Neural crest cell (in vitro differentiated cells): Measurements from ENCODE around the gene ERBB2. TPM values are rescaled to one million over a fixed set of nuclear protein-coding genes. Genes with fewer than 3 reads are reported as not detected.
A peak's percentile ranks its signal among the peaks of the same experiment; 100 is the strongest.
"Not testable (repeated sequence)": the region's sequence is repeated elsewhere in the genome, so short reads cannot be mapped to it uniquely, and the experiment has no call there.

Experiments
- DNase-seq: peaks from one replicate; pipeline ENCODE4 v3.0.0; 2021; ENCODE audit warnings: low read depth, mixed read lengths, low spot score
- H3K27ac Mint-ChIP-seq: one replicate; pipeline ENCODE4 v1.8.0; 2021; ENCODE audit warnings: mild to moderate bottlenecking, mixed read lengths; ENCODE audit not compliant: unreplicated experiment
- H3K27me3 Mint-ChIP-seq: 2 replicates; pipeline ENCODE4 v1.8.0; 2021; ENCODE audit warnings: low read depth, mild to moderate bottlenecking, mixed read lengths
- H3K36me3 Mint-ChIP-seq: 2 replicates; pipeline ENCODE4 v1.8.0; 2021; ENCODE audit warnings: low read depth, mild to moderate bottlenecking, mixed read lengths
- H3K4me1 Mint-ChIP-seq: 2 replicates; pipeline ENCODE4 v1.8.0; 2021; ENCODE audit warnings: mixed read lengths
- H3K4me3 Mint-ChIP-seq: one replicate; pipeline ENCODE4 v1.8.0; 2021; ENCODE audit warnings: mild to moderate bottlenecking, mixed read lengths
- H3K9me3 Mint-ChIP-seq: 2 replicates; pipeline ENCODE4 v1.8.0; 2021; ENCODE audit warnings: mixed read lengths
- total RNA-seq: library from RNA; stranded (reverse); gene quantifications from 2 replicates; pipeline ENCODE4 v1.2.1, GENCODE V29; 2021
- TF ChIP-seq, protein P1 (sequence below): fragments of 200-600 bp; sonication (generic); conservative IDR thresholded peaks from 2 replicates; pipeline ENCODE4 v1.5.0; 2021; ENCODE audit warnings: antibody characterized with exemption, mild to moderate bottlenecking

Gene ERBB2
- total RNA-seq, 1 donor from 2014 or later = 78.4 TPM

DNA sequence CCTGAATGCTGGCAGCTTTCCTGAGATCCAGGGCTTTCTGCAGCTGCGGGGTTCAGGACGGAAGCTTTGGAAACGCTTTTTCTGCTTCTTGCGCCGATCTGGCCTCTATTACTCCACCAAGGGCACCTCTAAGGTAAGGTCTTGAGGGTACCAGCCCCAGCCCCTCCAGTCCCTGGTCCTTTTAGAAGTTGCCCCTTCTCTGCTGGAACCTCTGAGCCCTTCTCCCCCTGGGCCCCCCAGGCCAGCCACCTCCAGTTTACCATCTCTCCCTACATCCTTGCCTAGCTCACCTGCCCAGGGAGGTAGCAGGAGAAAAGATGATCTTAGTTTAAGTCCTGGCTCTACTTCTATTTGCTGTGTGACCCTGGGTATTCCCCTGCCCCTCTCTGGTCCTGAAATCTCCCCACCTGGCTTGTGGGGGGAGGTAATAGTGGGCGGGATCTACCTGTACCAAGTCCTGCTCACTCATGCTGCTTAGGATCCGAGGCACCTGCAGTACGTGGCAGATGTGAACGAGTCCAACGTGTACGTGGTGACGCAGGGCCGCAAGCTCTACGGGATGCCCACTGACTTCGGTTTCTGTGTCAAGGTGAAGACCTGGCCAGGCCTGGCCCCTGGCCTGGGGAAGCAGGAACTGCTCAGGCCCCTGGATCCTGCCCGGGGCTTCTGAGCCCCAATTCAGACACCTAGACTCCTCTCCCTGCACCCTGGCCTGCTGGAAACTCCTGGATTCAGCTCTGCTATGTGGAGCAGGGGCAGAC is 44.4 kb downstream of the ERBB2 start:
- Mint-ChIP-seq H3K27ac (no peak overlapping the region), H3K9me3 (no peaks in the 10 kb centered on the region), H3K27me3 (peaks cover 67% of the 10 kb centered on the region), H3K4me1 (no peaks in the 10 kb centered on the region), H3K36me3 (no peaks in the 10 kb centered on the region), H3K4me3 (no peak overlapping the region)
- DNase-seq = no peak
- TF ChIP-seq, protein P1, sequence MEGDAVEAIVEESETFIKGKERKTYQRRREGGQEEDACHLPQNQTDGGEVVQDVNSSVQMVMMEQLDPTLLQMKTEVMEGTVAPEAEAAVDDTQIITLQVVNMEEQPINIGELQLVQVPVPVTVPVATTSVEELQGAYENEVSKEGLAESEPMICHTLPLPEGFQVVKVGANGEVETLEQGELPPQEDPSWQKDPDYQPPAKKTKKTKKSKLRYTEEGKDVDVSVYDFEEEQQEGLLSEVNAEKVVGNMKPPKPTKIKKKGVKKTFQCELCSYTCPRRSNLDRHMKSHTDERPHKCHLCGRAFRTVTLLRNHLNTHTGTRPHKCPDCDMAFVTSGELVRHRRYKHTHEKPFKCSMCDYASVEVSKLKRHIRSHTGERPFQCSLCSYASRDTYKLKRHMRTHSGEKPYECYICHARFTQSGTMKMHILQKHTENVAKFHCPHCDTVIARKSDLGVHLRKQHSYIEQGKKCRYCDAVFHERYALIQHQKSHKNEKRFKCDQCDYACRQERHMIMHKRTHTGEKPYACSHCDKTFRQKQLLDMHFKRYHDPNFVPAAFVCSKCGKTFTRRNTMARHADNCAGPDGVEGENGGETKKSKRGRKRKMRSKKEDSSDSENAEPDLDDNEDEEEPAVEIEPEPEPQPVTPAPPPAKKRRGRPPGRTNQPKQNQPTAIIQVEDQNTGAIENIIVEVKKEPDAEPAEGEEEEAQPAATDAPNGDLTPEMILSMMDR = no peak

DNA sequence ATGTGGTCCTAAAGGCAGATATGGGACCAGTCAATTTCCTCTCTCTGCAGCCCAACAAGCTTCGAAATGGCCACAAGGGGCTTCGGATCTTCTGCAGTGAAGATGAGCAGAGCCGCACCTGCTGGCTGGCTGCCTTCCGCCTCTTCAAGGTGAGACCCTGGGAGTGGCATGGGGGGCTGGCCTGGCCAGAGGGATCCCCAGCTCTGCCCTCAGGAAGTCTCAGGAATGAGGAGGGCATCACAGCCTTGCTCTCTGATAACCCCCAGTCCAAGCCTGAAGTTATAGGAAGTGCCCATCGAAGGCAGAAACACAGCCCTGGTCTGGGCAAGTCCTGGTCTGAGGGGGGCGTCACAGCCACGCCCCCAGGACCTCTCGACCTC is 45.0 kb downstream of the ERBB2 start:
- H3K27me3 Mint-ChIP-seq = peaks cover 64% of the 10 kb centered on the region
- H3K27ac Mint-ChIP-seq = no peak overlapping the region
- no peaks in the 10 kb centered on the region for H3K4me1 Mint-ChIP-seq
- no peak overlapping the region for H3K4me3 Mint-ChIP-seq
- DNase-seq = no peak
- H3K36me3 Mint-ChIP-seq = no peaks in the 10 kb centered on the region
- TF ChIP-seq, protein P1 = no peak
- no peaks in the 10 kb centered on the region for H3K9me3 Mint-ChIP-seq

DNA sequence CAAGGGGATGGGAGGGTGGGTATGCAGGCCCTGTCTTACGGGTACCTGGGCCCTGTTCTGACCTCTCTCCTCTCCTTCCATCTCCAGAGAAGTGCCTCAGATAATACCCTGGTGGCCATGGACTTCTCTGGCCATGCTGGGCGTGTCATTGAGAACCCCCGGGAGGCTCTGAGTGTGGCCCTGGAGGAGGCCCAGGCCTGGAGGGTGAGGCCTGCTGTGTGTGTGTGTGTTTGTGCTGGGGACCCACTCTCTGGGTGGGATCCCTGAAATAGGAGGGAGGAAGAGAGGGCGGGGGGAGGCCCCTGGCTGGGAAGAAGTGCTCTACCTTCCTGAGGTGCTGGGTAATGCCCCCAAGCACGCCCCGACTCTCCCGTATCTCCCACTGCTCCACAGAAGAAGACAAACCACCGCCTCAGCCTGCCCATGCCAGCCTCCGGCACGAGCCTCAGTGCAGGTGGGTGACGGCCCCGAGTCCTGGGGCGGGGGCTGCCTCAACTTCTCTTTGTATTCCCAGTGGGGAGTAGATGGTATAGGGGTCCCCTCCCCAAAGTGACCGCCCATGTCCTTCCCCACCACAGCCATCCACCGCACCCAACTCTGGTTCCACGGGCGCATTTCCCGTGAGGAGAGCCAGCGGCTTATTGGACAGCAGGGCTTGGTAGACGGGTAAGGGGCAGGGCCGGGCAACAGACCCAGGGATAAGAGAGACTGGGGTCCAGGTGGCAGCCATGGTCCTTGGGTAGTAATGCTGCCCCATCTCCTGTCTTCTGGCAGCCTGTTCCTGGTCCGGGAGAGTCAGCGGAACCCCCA is 45.7 kb downstream of the ERBB2 start:
- H3K4me1 Mint-ChIP-seq = no peaks in the 10 kb centered on the region
- no peak overlapping the region for H3K27ac Mint-ChIP-seq
- DNase-seq = no peak
- no peaks in the 10 kb centered on the region for H3K9me3 Mint-ChIP-seq
- H3K4me3 Mint-ChIP-seq = no peak overlapping the region
- TF ChIP-seq, protein P1 = no peak
- H3K36me3 Mint-ChIP-seq = no peaks in the 10 kb centered on the region
- peaks cover 57% of the 10 kb centered on the region for H3K27me3 Mint-ChIP-seq

DNA sequence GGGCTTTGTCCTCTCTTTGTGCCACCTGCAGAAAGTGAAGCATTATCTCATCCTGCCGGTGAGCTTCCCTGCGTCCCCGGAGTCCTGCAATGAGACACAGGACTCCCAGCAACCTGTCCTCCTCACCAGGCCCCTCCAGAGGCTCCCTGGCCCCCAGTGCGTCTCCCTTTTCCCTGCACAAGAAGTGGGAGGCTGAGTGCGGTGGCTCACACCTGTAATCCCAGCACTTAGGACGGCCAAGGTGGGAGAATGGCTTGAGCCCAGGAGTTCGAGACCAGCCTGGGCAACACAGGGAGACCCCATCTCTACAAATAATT is 46.2 kb downstream of the ERBB2 start:
- H3K4me3 Mint-ChIP-seq = no peak overlapping the region
- no peaks in the 10 kb centered on the region for H3K9me3 Mint-ChIP-seq
- H3K36me3 Mint-ChIP-seq = no peaks in the 10 kb centered on the region
- DNase-seq = no peak
- no peaks in the 10 kb centered on the region for H3K4me1 Mint-ChIP-seq
- H3K27ac Mint-ChIP-seq = no peak overlapping the region
- H3K27me3 Mint-ChIP-seq = peaks cover 51% of the 10 kb centered on the region
- TF ChIP-seq, protein P1 = no peak

DNA sequence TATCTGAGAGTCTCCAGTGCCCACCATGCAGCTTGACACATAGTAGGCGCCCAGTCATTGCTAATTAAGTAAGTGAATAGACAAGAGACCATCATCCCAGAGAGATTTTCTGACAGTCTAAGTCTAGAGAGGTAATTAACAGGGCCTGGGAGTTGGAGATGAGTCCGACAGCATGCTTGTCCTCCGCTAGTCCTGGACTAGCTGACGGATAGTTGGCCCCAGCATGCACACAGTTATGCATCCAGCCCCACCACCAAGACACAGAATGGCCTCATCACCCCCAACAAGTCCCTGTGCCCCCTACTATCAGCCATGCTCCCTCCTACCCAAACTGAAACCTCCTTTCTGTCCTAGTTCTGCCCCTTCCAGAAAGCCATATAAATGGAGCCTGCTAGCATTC is 47.9 kb downstream of the ERBB2 start:
- Mint-ChIP-seq H3K4me1 (no peaks in the 10 kb centered on the region), H3K36me3 (no peaks in the 10 kb centered on the region), H3K4me3 (no peak overlapping the region), H3K27ac (peak overlapping the region; percentile 39), H3K27me3 (peaks cover 44% of the 10 kb centered on the region), H3K9me3 (no peaks in the 10 kb centered on the region)
- DNase-seq = no peak
- TF ChIP-seq, protein P1 = no peak

DNA sequence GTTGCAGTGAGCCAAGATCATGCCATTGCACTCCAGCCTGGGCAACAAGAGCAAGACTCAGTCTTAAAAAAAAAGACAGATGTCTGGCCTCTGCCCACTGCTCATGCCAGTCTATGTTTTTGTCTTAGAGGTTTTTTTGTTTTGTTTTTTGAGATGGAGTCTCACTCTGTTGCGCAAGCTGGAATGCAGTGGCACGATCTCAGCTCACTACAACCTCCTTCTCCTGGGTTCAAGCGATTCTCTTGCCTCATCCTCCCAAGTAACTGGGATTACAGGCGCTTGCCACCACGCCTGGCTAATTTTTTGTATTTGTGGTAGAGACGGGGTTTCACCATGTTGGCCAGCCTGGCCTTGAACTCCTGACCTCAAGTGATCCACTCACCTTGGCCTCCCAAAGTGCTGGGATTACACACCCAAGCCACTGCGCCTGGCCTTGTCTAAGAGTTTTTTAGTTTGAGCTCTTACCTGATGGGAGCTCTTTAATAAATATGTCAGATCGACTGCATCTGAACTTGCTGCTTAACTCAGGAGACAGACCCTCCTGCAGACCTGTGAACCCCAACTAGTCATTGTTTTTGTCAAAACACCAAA is 48.7 kb downstream of the ERBB2 start:
- not testable (repeated sequence) for H3K4me3 Mint-ChIP-seq, DNase-seq, H3K27ac Mint-ChIP-seq, H3K4me1 Mint-ChIP-seq, H3K9me3 Mint-ChIP-seq, H3K36me3 Mint-ChIP-seq
- peaks cover 39% of the 10 kb centered on the region for H3K27me3 Mint-ChIP-seq
